GM18907 (cell line): Measurements from ENCODE around the gene ZNF343.
A peak's percentile ranks its signal among the peaks of the same experiment; 100 is the strongest.
"Not testable (repeated sequence)": the region's sequence is repeated elsewhere in the genome, so short reads cannot be mapped to it uniquely, and the experiment has no call there.

Experiments
- ATAC-seq: cut with Tn5 transposase; IDR thresholded peaks from one replicate; pipeline ENCODE4 v1.9.1; 2021; ENCODE audit warnings: mild to moderate bottlenecking, moderate library complexity; ENCODE audit not compliant: unreplicated experiment

The ZNF343 gene

GRCh38 chr20:2508631-2509467, at the start of gene ZNF343:
ZNF343 (minus strand) TSS chr20:2508915; CDS start chr20:2493895, 15,020 bp downstream.
- peak; percentile 94 for ATAC-seq

DNA sequence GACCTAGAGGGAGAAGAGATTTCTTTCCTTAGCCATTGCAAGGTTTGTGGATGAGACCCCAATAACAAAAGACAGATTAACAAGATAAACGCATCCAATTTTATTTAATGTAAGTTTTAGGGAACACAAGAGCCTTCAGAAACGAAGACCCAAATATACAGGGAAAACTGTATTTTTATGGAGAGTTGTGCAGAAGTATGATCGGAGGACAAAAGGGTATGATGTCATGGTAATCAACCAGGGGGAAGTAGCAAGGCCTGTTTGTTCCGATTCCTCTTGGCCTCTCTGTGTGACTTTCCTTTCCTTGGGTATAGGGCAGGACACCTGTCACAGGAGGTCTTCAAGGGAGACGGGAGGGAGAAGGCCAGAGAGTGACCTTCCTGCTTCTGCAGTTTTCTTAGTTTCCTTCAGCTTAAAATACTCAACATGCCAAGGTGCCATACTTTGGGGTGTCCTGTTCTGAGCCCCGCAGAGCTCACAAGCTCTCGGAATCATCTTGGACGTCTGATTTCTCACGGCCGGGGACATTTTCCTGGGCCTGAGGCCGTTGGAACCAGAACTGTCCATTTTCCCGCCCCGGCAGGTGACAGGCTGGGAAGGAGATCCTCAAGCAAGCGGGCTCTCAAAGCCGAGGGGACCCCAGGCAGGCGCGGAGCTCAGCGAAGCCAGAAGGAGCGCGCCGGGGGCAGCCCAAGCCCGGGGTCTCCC, 49.3 kb upstream of the ZNF343 start:
- no peak for ATAC-seq

GRCh38 chr20:2545594-2545993, 36.9 kb upstream of the ZNF343 start:
- no peak for ATAC-seq

GRCh38 chr20:2544211-2544610, 35.5 kb upstream of the ZNF343 start:
- no peak for ATAC-seq

DNA sequence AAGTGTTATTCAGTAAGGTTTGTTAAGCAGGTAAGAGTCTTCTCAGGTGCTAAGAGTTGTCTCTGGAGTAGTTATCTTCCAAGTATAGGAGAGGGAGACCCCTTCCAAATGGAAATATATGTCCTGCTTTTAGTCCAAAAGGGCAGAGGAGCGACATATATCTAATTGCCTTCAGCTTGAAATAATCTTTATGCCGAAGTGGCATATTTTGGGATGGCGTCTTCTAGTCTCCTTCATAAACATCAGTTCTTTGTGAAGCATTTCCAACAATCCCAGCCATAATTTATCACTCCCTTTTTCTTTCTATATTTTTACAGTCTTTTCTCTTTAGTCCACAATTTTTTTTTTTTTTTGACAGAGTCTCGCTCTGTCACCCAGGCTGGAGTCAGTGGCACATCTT, 33.6 kb upstream of the ZNF343 start:
- no peak for ATAC-seq

DNA sequence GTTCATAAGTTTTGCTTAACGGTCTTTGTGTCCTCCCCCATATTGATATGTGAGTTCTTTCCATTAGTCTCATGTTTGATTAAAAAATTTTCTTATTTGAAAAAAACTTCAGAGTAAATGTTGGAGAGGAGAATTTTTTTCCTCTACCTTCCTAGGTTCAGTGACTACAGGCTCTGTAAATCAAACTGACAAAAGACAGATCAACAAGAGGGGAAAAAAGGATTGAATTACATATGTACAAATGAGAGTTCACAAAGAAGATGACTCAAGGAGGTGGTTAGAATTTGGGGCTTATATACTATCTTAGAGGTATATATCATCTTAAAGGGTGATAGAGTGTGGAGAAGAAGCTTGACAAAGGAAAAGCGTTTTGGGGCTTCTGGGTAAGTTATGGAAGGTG, 33.2 kb upstream of the ZNF343 start:
- no peak for ATAC-seq

DNA sequence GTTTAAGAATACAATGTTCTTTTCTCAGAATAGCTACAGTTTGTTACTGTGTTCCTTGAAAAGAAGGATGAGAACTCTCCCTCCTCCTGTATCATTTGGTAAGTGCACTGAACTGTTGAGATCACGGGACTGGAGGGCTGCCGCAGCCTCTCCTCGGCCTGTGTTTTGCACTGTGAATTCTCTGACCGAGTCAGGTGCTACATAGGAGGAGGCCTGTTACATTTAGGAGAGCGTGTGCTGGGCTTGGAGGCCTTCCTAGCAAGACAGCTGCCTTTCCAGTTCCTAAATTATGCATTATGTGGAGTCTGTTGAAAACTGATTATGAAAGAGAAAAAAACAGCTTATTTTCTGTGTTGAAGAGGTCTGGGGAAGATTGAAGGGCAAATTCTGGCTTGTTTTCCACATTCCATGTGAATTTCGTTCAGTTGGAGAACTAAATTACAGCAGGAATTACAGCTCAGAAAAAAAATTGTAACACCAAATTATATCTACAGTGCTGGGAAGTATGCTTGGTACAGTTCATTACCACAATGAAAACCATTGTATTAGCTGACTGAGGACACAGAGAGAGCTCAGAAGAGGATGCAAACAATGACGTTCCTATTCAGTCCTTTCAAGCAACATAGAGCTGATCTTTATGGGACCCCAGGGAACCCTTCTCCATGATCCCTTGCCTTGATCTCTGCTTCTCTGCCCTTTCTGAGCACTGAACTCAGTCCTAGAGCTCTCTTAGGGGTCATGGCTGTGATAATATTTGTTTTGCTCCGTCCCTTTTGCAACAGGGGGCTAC, 30.4 kb upstream of the ZNF343 start:
- ATAC-seq, result no peak

GRCh38 chr20:2538356-2538755, 29.6 kb upstream of the ZNF343 start:
- ATAC-seq, result no peak

GRCh38 chr20:2537101-2537500, 28.4 kb upstream of the ZNF343 start:
- no peak for ATAC-seq

GRCh38 chr20:2536560-2536986, 27.9 kb upstream of the ZNF343 start, which contains the start of gene TMC2:
TMC2 (plus strand) TSS chr20:2536573; CDS start chr20:2536622, 49 bp downstream.
- no peak for ATAC-seq

GRCh38 chr20:2535711-2536559, 27.2 kb upstream of the ZNF343 start:
- no peak for ATAC-seq

- ATAC-seq, result no peak
Measured at GRCh38 chr20:2533118-2533517, 24.4 kb upstream of the ZNF343 start.

DNA sequence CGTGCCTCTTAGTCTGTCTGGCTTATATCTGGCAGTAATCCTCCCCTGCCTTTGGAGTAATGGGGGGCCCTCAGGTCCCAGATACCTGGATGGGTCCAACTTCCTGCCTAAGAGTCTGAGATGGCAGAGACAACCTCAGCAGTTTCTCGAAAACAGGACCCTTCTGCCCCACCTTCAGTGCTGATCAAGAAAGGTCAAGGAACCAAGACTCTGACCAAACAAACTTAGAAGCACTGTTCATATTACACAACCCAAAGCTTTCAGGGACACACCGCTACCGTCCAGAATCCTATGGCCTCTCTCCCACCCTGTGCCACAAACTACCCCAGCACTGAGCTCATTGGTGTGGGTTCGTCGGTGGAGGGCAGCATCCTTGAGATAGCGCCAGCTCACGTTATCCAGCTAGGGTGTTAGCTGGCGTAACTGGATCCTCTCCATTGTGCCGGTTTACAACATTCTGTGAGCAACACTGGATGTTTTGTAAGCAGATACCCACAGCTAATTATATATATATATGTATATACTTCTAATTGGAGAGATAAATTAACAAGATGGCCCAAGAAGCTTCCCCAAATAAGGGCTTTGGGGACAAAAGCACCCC, 20.1 kb upstream of the ZNF343 start:
- no peak for ATAC-seq

DNA sequence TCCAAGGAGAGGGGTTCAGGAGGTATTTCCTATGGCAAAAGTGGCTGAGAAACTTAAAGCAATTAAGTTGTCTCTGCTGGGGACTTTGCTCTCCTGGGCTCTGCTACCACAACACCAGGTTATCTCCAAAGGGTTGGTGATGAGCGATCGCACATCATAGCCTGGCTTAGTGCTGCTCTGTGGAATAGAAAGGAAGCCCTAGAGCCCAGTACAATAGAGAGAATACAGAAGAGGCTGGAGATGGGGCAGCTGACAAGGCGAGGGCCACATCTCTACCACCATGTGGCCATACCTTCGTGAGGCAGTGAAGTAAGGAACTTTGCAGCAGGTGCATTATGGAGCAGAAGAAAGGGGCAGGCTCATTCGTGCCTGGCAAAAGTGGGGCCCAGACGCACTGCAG, 19.0 kb upstream of the ZNF343 start:
- ATAC-seq, result no peak

DNA sequence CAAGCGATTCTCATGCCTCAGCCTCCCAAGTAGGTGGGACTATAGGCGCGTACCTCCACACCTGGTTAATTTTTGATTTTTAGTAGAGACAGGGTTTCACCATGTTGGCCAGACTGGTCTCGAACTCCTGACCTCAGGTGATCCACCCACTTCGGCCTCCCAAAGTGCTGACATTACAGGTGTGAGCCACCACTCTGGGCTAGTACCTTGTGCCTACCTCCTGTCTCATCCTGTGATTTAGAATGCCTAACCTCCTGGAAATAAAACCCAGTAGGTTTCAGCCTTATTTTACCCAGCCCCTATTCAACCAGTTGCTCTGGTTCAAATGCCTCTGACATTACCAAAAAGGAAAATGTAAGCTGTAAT, 17.5 kb upstream of the ZNF343 start:
- not testable (repeated sequence) for ATAC-seq

DNA sequence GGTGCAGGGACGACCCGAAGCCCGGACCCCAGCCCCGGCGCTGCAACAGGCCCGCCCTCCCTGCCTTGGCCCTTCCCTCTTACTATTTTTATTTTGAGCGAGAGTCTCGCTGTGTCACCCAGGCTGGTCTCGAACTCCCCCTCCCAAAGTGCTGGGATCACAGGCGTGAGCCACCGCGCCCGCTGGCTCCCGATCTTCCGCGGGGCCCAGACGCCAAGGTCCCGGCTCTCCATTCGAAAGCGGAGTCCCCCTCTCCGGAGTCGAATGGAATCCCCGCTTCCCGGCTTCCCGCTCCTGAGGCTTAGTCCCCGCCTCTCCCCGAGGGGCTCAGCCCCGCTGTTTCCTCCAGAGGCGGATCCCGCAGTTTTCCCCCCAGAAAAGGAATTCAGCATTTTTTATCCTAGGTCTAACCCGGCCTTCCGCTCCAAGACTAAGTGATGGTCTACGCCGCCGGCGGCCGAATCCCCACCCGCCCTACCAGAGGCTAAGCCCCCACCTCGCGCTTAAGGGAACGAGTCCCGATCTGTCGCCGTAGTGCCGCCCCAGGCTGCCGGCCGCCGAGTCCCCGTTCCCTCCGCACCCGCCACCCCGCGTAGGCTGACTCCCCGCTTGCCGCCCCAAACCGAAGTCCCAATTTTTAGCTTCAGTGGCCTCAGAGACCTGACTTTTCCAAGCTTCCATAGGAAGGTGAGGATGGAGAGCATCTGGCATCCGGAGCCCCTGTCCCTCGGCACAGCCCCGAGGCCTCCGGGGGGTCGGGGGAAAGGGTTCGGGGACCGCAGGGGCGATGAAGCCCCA, 16.2 kb upstream of the ZNF343 start:
- ATAC-seq, result peak; percentile 33

GRCh38 chr20:2523919-2524708, 15.4 kb upstream of the ZNF343 start:
- ATAC-seq, result peak; percentile 80

DNA sequence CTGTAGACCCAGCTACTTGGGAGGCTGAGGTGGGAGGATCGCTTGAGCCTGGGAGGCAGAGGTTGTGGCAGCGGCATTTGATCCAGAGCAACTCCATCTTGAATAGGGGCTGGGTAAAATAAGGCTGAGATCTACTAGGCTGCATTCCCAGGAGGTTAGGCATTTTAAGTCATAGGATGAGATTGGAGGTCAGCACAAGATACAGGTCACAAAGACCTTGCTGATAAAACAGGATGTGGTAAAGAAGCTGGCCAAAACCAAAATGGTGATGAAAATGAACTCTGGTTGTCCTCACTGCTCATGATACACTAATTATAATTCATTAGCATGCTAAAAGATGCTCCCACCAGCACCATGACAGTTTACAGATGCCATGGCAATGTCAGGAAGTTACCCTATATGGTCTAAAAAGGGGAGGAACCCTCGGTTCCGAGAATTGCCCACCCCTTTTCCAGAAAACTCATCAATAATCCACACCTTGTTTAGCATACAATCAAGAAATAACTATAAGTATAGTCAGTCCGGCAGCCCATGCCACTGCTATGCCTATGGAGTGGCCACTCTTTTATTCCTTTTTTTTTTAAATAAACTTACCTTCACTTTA, 14.2 kb upstream of the ZNF343 start:
- ATAC-seq, result not testable (repeated sequence)
